Measurements from ENCODE around the gene NUP210L. TPM values are rescaled to one million over a fixed set of nuclear protein-coding genes. Genes with fewer than 3 reads are reported as not detected.

NUP210L gene
- polyA plus RNA-seq, 2 donors: 0.02 TPM; not detected in 1

DNA sequence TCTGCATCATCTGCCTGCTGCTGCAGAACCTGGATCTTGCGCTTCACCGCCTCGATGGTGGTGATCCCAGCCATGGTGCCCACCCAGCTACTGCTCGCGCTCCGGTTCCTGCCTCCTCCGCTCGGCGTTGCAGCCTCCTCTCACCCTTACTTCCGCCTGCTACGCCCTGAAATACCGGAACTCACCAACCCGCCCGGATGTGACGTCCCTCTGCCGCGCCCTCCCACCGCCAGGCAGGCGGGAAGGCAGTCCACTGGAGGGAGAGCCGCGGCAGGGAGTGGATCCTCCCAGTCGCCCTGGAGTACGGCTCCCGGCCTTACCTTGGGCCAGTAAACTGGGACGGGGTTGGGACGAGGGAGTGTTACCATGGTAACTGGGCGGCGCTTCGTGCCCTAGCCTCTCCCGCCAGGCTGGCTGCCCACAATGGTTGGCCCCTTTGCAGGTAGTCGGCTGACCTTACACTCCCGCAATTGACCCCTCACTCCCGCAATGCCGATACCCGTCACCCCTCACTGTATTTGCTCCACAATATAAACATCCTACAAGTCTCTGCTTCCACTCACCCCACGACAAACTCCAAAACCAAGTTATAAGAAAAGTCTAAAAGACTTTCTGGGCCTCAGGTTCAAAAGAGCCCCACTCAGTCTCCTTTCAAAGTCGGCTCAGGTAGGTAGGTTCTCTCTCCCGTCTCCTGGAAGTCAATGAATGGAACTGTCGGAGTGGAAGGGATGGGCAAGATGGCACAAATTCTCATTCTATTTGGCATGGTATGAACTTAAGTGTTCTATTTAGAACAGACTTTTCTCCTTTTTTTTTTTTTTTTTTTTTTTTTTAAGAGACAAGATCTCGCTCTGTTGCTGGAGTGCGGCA lies 28.4 kb upstream of the NUP210L start:
- H3K9me3 ChIP-seq (ENCODE audit: control insufficient read depth in 2 of 2, insufficient read depth in 1 of 2, low read depth in 1 of 2, low read length in 1 of 2): no peaks in the 10 kb centered on the region
- H3K4me3 ChIP-seq (ENCODE audit: low read depth in 1 of 2, low read length in 2 of 2): peak overlapping the region; percentile 96 to 99
- H3K27ac ChIP-seq (ENCODE audit: low read depth in 2 of 2, low read length in 1 of 2): peak overlapping the region; percentile 99
- H3K27me3 ChIP-seq (ENCODE audit: control insufficient read depth in 1 of 2, insufficient read depth in 2 of 2, low read length in 2 of 2): no peaks in the 10 kb centered on the region
- 5 to 6% methylated on average over 40 to 41 of the region's 41 CpGs for WGBS, 2 donors
- peaks cover 4 to 7% of the 10 kb centered on the region in 2 donors for H3K4me1 ChIP-seq (ENCODE audit: control insufficient read depth in 2 of 2, insufficient read depth in 2 of 2, low read length in 1 of 2)
- no peaks in the 10 kb centered on the region for H3K36me3 ChIP-seq (ENCODE audit: control insufficient read depth in 2 of 2, insufficient read depth in 2 of 2, low read length in 1 of 2)

DNA sequence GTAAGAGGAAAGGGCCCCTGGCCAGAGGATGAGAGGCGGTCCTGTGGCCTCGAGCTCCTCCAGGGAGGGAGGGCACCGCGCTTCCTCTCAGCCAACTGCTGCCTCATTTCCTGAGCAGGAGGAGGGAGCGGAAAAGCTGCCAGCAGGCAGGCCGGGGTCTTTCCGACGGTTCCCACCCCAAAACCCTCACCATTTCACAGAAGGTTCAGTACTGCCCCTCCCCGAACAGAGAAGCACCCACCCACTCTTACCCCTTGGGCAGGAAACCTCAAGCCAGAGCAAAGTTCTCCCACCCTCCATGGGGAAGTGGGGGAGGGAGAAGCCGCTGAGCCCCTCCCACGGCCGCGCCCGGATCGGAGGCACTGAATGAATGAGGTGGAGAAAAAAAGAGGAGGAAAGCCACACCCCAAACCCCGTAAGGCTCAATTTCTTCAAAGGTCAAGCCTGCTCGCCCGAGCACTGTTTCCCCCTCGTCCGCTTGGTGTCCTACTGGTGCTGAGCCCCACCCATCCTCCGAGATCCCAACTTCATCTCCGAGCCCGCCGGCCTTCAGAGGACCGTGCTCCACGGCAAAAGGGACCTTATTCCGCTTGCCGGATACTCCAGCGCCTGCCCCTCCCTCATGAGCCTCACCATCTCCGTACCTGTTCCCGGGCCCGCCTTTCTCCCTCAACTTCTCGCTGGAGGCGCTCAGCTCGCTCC lies 27.6 kb upstream of the NUP210L start:
- Histone ChIP-seq H3K36me3 (ENCODE audit: control insufficient read depth in 2 of 2, insufficient read depth in 2 of 2, low read length in 1 of 2) (no peaks in the 10 kb centered on the region), H3K4me1 (ENCODE audit: control insufficient read depth in 2 of 2, insufficient read depth in 2 of 2, low read length in 1 of 2) (peaks cover 6 to 7% of the 10 kb centered on the region in 2 donors), H3K9me3 (ENCODE audit: control insufficient read depth in 2 of 2, insufficient read depth in 1 of 2, low read depth in 1 of 2, low read length in 1 of 2) (no peaks in the 10 kb centered on the region), H3K27me3 (ENCODE audit: control insufficient read depth in 1 of 2, insufficient read depth in 2 of 2, low read length in 2 of 2) (no peaks in the 10 kb centered on the region), H3K27ac (ENCODE audit: low read depth in 2 of 2, low read length in 1 of 2) (peak overlapping the region; percentile 99), H3K4me3 (ENCODE audit: low read depth in 1 of 2, low read length in 2 of 2) (peak overlapping the region; percentile 96 to 99)
- 0% methylated on average over 35 of the region's 35 CpGs for WGBS, 2 donors

- WGBS, 2 donors: 0 to 2% methylated on average over 6 of the region's 6 CpGs
- Histone ChIP-seq H3K27ac (ENCODE audit: low read depth in 2 of 2, low read length in 1 of 2) (peak overlapping the region; percentile 99), H3K9me3 (ENCODE audit: control insufficient read depth in 2 of 2, insufficient read depth in 1 of 2, low read depth in 1 of 2, low read length in 1 of 2) (no peaks in the 10 kb centered on the region), H3K27me3 (ENCODE audit: control insufficient read depth in 1 of 2, insufficient read depth in 2 of 2, low read length in 2 of 2) (no peaks in the 10 kb centered on the region), H3K36me3 (ENCODE audit: control insufficient read depth in 2 of 2, insufficient read depth in 2 of 2, low read length in 1 of 2) (no peaks in the 10 kb centered on the region), H3K4me3 (ENCODE audit: low read depth in 1 of 2, low read length in 2 of 2) (peak overlapping the region; percentile 96 to 99), H3K4me1 (ENCODE audit: control insufficient read depth in 2 of 2, insufficient read depth in 2 of 2, low read length in 1 of 2) (peaks cover 6 to 7% of the 10 kb centered on the region in 2 donors)
Measured at GRCh38 chr1:154181944-154182343, 27.1 kb upstream of the NUP210L start.

DNA sequence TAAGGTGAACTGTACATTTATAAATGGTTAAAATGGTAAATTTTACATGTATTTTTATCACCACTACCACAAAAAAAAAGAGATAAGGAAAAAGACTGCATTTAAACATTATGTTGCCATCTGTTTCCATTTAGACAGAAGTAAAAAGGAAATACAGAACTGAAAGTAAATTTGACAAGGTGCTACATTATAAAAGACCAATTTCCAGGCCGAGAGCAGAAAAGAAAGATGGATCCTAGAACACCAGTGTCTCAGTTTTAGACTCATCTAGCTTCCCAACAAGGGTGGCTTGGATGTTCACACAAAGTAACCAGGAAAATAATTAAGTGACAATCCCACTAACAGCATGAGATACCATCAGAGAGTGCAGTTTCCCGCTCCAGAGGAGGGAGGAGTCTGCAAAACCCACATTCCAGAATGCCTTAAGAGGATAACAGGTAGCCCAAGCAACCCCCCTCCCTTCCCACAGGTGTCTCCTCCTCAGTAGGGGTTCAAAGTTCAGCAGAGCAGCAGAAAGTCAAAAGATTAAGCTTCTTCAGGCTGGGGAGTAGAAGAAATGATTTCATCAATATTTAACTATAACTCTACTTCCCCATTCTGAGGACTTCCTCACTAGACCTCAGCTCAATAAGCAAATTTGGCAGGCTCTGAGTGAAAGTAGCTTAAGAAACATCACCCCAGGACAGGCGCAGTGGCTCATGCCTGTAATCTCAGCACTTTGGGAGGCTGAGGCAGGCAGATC lies 25.2 kb upstream of the NUP210L start:
- peaks cover 0 to 2% of the 10 kb centered on the region in 2 donors for H3K36me3 ChIP-seq (ENCODE audit: control insufficient read depth in 2 of 2, insufficient read depth in 2 of 2, low read length in 1 of 2)
- no peaks in the 10 kb centered on the region for H3K9me3 ChIP-seq (ENCODE audit: control insufficient read depth in 2 of 2, insufficient read depth in 1 of 2, low read depth in 1 of 2, low read length in 1 of 2)
- H3K27me3 ChIP-seq (ENCODE audit: control insufficient read depth in 1 of 2, insufficient read depth in 2 of 2, low read length in 2 of 2): no peaks in the 10 kb centered on the region
- H3K4me3 ChIP-seq (ENCODE audit: low read depth in 1 of 2, low read length in 2 of 2): no peak overlapping the region
- no peak overlapping the region for H3K27ac ChIP-seq (ENCODE audit: low read depth in 2 of 2, low read length in 1 of 2)
- H3K4me1 ChIP-seq (ENCODE audit: control insufficient read depth in 2 of 2, insufficient read depth in 2 of 2, low read length in 1 of 2): peaks cover 6 to 9% of the 10 kb centered on the region in 2 donors
- 62 to 76% methylated on average over 3 of the region's 3 CpGs for WGBS, 2 donors

DNA sequence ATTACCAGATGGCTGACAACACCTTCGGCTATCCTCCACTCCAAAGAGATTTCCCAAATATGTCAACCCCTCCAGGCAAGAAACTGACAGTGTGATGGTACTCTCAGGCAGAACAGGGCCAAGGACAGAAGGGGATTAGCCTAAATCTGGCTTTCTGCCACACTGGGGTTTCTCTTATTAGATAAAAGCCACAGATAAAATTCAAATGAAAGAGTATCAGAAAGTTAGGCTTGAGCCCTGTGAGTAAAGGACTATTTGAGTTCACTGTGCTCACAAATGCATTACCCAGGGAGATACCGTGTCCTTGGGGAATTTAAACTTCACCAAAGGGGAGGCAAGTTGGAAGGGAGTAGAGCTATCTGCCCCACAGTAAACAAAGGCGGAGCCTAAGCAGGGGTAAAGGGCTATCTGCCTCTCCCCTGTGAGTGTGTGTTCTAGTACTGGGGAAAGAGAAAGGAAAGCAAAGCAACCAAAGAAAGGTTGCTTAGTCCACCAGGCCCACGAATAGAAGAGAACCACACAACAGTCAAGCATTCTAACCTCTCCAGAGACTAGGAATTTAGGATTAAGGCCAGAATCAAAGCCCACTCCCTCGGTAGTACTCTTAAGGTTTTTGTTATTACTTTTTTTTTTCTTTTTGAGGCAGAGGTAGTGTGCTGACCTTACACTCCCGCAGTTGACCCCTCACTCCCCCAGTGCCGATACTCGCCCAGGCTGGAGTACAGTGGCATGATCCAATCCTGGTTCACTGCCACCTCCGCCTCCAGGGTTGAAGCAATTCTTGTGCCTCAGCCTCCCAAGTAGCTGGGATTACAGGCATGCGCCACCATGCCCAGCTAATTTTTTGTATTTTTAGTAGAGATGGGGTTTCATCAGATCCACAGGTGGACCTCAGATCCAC lies 24.3 kb upstream of the NUP210L start:
- H3K4me1 ChIP-seq (ENCODE audit: control insufficient read depth in 2 of 2, insufficient read depth in 2 of 2, low read length in 1 of 2): peaks cover 6 to 9% of the 10 kb centered on the region in 2 donors
- H3K27ac ChIP-seq (ENCODE audit: low read depth in 2 of 2, low read length in 1 of 2): peak overlapping the region in 1 of 2 donors; percentile 0
- peaks cover 0 to 4% of the 10 kb centered on the region in 2 donors for H3K36me3 ChIP-seq (ENCODE audit: control insufficient read depth in 2 of 2, insufficient read depth in 2 of 2, low read length in 1 of 2)
- no peak overlapping the region for H3K4me3 ChIP-seq (ENCODE audit: low read depth in 1 of 2, low read length in 2 of 2)
- no peaks in the 10 kb centered on the region for H3K27me3 ChIP-seq (ENCODE audit: control insufficient read depth in 1 of 2, insufficient read depth in 2 of 2, low read length in 2 of 2)
- H3K9me3 ChIP-seq (ENCODE audit: control insufficient read depth in 2 of 2, insufficient read depth in 1 of 2, low read depth in 1 of 2, low read length in 1 of 2): no peaks in the 10 kb centered on the region
- WGBS, 2 donors: 64 to 70% methylated on average over 10 of the region's 10 CpGs

DNA sequence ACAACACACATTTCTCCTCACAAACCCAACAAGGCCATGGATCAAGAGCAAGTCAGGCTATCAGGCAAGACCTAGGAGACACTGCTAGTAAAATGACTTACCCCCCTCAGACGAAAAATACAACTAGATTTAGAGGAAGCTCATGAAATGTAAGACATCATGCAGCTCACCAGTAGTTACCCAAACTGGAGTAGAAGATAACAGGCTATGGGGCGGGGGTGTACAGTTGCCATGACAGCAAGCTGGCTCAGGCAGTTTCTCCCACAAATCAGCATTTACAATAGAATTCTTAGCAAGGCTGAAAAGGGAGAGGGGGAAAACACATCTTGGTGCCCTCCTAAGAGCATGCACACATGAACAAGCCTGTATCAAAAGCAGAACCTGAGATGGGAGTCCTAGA lies 23.1 kb upstream of the NUP210L start:
- Histone ChIP-seq H3K4me3 (ENCODE audit: low read depth in 1 of 2, low read length in 2 of 2) (no peak overlapping the region), H3K27me3 (ENCODE audit: control insufficient read depth in 1 of 2, insufficient read depth in 2 of 2, low read length in 2 of 2) (no peaks in the 10 kb centered on the region), H3K4me1 (ENCODE audit: control insufficient read depth in 2 of 2, insufficient read depth in 2 of 2, low read length in 1 of 2) (peaks cover 6 to 9% of the 10 kb centered on the region in 2 donors), H3K9me3 (ENCODE audit: control insufficient read depth in 2 of 2, insufficient read depth in 1 of 2, low read depth in 1 of 2, low read length in 1 of 2) (no peaks in the 10 kb centered on the region), H3K27ac (ENCODE audit: low read depth in 2 of 2, low read length in 1 of 2) (no peak overlapping the region), H3K36me3 (ENCODE audit: control insufficient read depth in 2 of 2, insufficient read depth in 2 of 2, low read length in 1 of 2) (peaks cover 2 to 4% of the 10 kb centered on the region in 2 donors)
- WGBS, 2 donors: 34 to 56% methylated on average over 2 of the region's 2 CpGs

DNA sequence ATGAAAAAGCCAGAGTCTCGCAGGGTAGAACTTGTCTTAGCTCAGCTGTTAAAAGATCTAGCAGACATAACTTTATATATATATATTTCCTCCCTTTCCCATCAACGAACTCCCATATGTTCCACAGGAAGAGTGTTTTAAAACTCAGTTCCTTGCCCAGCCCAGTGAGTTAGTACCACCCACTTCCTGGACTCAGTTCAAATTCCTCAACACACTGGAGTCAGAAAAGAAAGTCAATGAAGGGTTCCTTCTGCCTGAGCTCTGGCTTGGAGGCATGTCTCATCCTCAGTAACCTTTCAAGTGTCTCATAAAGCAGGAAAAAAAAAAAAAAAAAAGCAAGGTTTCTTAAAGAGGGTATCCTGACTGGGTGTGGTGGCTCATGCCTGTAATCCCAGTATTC lies 21.5 kb upstream of the NUP210L start:
- Histone ChIP-seq H3K36me3 (ENCODE audit: control insufficient read depth in 2 of 2, insufficient read depth in 2 of 2, low read length in 1 of 2) (peaks cover 7 to 8% of the 10 kb centered on the region in 2 donors), H3K9me3 (ENCODE audit: control insufficient read depth in 2 of 2, insufficient read depth in 1 of 2, low read depth in 1 of 2, low read length in 1 of 2) (no peaks in the 10 kb centered on the region), H3K4me3 (ENCODE audit: low read depth in 1 of 2, low read length in 2 of 2) (no peak overlapping the region), H3K27ac (ENCODE audit: low read depth in 2 of 2, low read length in 1 of 2) (peak overlapping the region in 1 of 2 donors; percentile 52), H3K27me3 (ENCODE audit: control insufficient read depth in 1 of 2, insufficient read depth in 2 of 2, low read length in 2 of 2) (no peaks in the 10 kb centered on the region), H3K4me1 (ENCODE audit: control insufficient read depth in 2 of 2, insufficient read depth in 2 of 2, low read length in 1 of 2) (peaks cover 6 to 9% of the 10 kb centered on the region in 2 donors)
- 36 to 46% methylated on average over 2 of the region's 2 CpGs for WGBS, 2 donors

GRCh38 chr1:154174654-154175053 lies 19.8 kb upstream of the NUP210L start:
- H3K27me3 ChIP-seq (ENCODE audit: control insufficient read depth in 1 of 2, insufficient read depth in 2 of 2, low read length in 2 of 2): no peaks in the 10 kb centered on the region
- H3K9me3 ChIP-seq (ENCODE audit: control insufficient read depth in 2 of 2, insufficient read depth in 1 of 2, low read depth in 1 of 2, low read length in 1 of 2): no peaks in the 10 kb centered on the region
- peaks cover 6 to 9% of the 10 kb centered on the region in 2 donors for H3K4me1 ChIP-seq (ENCODE audit: control insufficient read depth in 2 of 2, insufficient read depth in 2 of 2, low read length in 1 of 2)
- 90 to 95% methylated on average over 4 of the region's 4 CpGs for WGBS, 2 donors
- no peak overlapping the region for H3K27ac ChIP-seq (ENCODE audit: low read depth in 2 of 2, low read length in 1 of 2)
- peaks cover 14 to 17% of the 10 kb centered on the region in 2 donors for H3K36me3 ChIP-seq (ENCODE audit: control insufficient read depth in 2 of 2, insufficient read depth in 2 of 2, low read length in 1 of 2)
- H3K4me3 ChIP-seq (ENCODE audit: low read depth in 1 of 2, low read length in 2 of 2): no peak overlapping the region
